ENCODE measurements around the gene SLC16A10.

SLC16A10 gene

GRCh38 chr6:111101987-111102386 lies 14.7 kb downstream of the SLC16A10 start:
- no peaks in the 10 kb centered on the region for H3K79me2 ChIP-seq (ENCODE audit: insufficient read depth, low read length)
- TF ChIP-seq CTCF (IDR thresholded peaks at IDR 0.05; ENCODE audit: low read length) = no peak
- no peak for TF ChIP-seq EZH2 (IDR thresholded peaks at IDR 0.05; ENCODE audit: borderline replicate concordance, low read length)

GRCh38 chr6:111105578-111105977 lies 18.3 kb downstream of the SLC16A10 start:
- TF ChIP-seq EZH2 (IDR thresholded peaks at IDR 0.05; ENCODE audit: borderline replicate concordance, low read length) (no peak), CTCF (IDR thresholded peaks at IDR 0.05; ENCODE audit: low read length) (no peak)
- Histone ChIP-seq H3K27ac (ENCODE audit: low read depth, low read length, poor library complexity, severe bottlenecking) (no peak overlapping the region), H4K20me1 (ENCODE audit: insufficient read depth, low read length) (no peaks in the 10 kb centered on the region), H2AFZ (ENCODE audit: low read length) (no peak overlapping the region), H3K4me1 (ENCODE audit: insufficient read depth, low read length, severe bottlenecking) (no peaks in the 10 kb centered on the region), H3K9me3 (ENCODE audit: low read length) (no peaks in the 10 kb centered on the region), H3K9ac (ENCODE audit: low read length) (no peak overlapping the region), H3K4me3 (ENCODE audit: low read depth, low read length, poor library complexity, severe bottlenecking) (no peak overlapping the region), H3K4me2 (ENCODE audit: low read length) (no peak overlapping the region), H3K9me2 (ENCODE audit: low read depth, low read length) (no peaks in the 10 kb centered on the region), H3K36me3 (ENCODE audit: insufficient read depth, low read length) (no peaks in the 10 kb centered on the region), H3K79me2 (ENCODE audit: insufficient read depth, low read length) (no peaks in the 10 kb centered on the region), H3F3A (ENCODE audit: insufficient read depth, low read length) (no peaks in the 10 kb centered on the region), H3K27me3 (ENCODE audit: insufficient read depth, low read length) (peaks cover 10% of the 10 kb centered on the region; the same call in 1 of the 2 replicates)

More at GRCh38 chr6:111101987-111102386, 14.7 kb downstream of the SLC16A10 start:
- Histone ChIP-seq H3K9me2 (ENCODE audit: low read depth, low read length) (no peaks in the 10 kb centered on the region), H3K4me2 (ENCODE audit: low read length) (no peak overlapping the region), H4K20me1 (ENCODE audit: insufficient read depth, low read length) (no peaks in the 10 kb centered on the region), H3K27ac (ENCODE audit: low read depth, low read length, poor library complexity, severe bottlenecking) (no peak overlapping the region), H2AFZ (ENCODE audit: low read length) (no peak overlapping the region), H3K4me3 (ENCODE audit: low read depth, low read length, poor library complexity, severe bottlenecking) (no peak overlapping the region), H3F3A (ENCODE audit: insufficient read depth, low read length) (no peaks in the 10 kb centered on the region), H3K9ac (ENCODE audit: low read length) (no peak overlapping the region), H3K4me1 (ENCODE audit: insufficient read depth, low read length, severe bottlenecking) (peaks cover under 1% of the 10 kb centered on the region), H3K36me3 (ENCODE audit: insufficient read depth, low read length) (no peaks in the 10 kb centered on the region), H3K9me3 (ENCODE audit: low read length) (no peaks in the 10 kb centered on the region), H3K27me3 (ENCODE audit: insufficient read depth, low read length) (0 out of 2 replicates have a peak, but pooled peaks cover 2% of the 10 kb centered on the region)

GRCh38 chr6:111107589-111107988 lies 20.3 kb downstream of the SLC16A10 start:
- Histone ChIP-seq H3F3A (ENCODE audit: insufficient read depth, low read length) (no peaks in the 10 kb centered on the region), H3K4me2 (ENCODE audit: low read length) (no peak overlapping the region), H3K36me3 (ENCODE audit: insufficient read depth, low read length) (no peaks in the 10 kb centered on the region), H3K79me2 (ENCODE audit: insufficient read depth, low read length) (no peaks in the 10 kb centered on the region), H3K9ac (ENCODE audit: low read length) (no peak overlapping the region), H2AFZ (ENCODE audit: low read length) (no peak overlapping the region), H3K9me2 (ENCODE audit: low read depth, low read length) (no peaks in the 10 kb centered on the region), H3K27me3 (ENCODE audit: insufficient read depth, low read length) (peaks cover 10% of the 10 kb centered on the region; the same call in 1 of the 2 replicates), H4K20me1 (ENCODE audit: insufficient read depth, low read length) (no peaks in the 10 kb centered on the region), H3K4me3 (ENCODE audit: low read depth, low read length, poor library complexity, severe bottlenecking) (no peak overlapping the region), H3K4me1 (ENCODE audit: insufficient read depth, low read length, severe bottlenecking) (no peaks in the 10 kb centered on the region), H3K27ac (ENCODE audit: low read depth, low read length, poor library complexity, severe bottlenecking) (no peak overlapping the region), H3K9me3 (ENCODE audit: low read length) (no peaks in the 10 kb centered on the region)
- TF ChIP-seq EZH2 (IDR thresholded peaks at IDR 0.05; ENCODE audit: borderline replicate concordance, low read length) (no peak), CTCF (IDR thresholded peaks at IDR 0.05; ENCODE audit: low read length) (no peak)
